Measurements from ENCODE around the gene TTC34. TPM values are rescaled to one million over a fixed set of nuclear protein-coding genes. Genes with fewer than 3 reads are reported as not detected.

Gene TTC34
- total RNA-seq, 1 experiment from 2014 or later, result 0.61 TPM

DNA sequence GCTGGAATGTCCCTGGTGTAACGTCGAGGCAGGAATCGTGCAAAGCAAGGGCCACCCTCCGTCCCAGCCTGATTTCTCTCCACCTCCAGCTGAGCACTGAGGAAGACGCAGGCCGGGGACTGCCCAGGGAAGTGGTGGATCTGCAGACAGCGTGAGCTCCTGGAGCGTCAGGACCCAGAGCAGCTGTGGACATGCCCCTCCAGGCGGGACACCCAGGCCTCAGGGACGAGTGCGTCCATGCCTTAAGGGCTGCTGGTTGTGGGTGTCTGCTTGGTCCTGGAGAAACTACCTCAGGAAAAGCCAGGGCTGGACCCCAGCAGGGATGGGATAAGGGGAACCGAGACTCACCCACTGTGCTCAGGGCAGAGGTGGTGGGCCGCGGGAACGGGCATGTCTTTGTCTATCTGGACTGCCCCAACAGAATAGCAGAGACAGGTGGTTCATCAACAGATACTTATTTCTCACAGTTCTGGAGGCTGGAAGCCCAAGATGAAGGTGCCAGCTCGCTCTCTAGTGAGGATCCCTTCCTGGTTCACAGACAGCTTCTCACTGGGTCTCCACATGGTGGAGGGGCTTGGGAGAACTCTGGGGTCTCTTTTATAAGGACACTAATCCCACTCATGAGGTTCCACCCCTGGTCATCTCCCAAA, 162.9 kb downstream of the TTC34 start (continued):
- TF ChIP-seq, protein P1, sequence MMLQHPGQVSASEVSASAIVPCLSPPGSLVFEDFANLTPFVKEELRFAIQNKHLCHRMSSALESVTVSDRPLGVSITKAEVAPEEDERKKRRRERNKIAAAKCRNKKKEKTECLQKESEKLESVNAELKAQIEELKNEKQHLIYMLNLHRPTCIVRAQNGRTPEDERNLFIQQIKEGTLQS (CRISPR knock-in tag; conservative IDR thresholded peaks at IDR 0.05), result no peak
- TF ChIP-seq ZNF396 (CRISPR knock-in tag; IDR thresholded peaks at IDR 0.05; ENCODE audit: borderline replicate concordance) (no peak), EMX1 (CRISPR knock-in tag; IDR thresholded peaks at IDR 0.05) (no peak), HMGA2 (CRISPR knock-in tag; IDR thresholded peaks at IDR 0.05) (no peak), ZNF121 (CRISPR knock-in tag; IDR thresholded peaks at IDR 0.05) (no peak)
- TF ChIP-seq, protein P2, sequence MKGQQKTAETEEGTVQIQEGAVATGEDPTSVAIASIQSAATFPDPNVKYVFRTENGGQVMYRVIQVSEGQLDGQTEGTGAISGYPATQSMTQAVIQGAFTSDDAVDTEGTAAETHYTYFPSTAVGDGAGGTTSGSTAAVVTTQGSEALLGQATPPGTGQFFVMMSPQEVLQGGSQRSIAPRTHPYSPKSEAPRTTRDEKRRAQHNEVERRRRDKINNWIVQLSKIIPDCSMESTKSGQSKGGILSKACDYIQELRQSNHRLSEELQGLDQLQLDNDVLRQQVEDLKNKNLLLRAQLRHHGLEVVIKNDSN (CRISPR knock-in tag; IDR thresholded peaks at IDR 0.05), result no peak
- TF ChIP-seq, protein P3, sequence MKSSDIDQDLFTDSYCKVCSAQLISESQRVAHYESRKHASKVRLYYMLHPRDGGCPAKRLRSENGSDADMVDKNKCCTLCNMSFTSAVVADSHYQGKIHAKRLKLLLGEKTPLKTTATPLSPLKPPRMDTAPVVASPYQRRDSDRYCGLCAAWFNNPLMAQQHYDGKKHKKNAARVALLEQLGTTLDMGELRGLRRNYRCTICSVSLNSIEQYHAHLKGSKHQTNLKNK (CRISPR knock-in tag; IDR thresholded peaks at IDR 0.05), result no peak
- TF ChIP-seq, protein P4, sequence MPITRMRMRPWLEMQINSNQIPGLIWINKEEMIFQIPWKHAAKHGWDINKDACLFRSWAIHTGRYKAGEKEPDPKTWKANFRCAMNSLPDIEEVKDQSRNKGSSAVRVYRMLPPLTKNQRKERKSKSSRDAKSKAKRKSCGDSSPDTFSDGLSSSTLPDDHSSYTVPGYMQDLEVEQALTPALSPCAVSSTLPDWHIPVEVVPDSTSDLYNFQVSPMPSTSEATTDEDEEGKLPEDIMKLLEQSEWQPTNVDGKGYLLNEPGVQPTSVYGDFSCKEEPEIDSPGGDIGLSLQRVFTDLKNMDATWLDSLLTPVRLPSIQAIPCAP (CRISPR knock-in tag; IDR thresholded peaks at IDR 0.05), result no peak

DNA sequence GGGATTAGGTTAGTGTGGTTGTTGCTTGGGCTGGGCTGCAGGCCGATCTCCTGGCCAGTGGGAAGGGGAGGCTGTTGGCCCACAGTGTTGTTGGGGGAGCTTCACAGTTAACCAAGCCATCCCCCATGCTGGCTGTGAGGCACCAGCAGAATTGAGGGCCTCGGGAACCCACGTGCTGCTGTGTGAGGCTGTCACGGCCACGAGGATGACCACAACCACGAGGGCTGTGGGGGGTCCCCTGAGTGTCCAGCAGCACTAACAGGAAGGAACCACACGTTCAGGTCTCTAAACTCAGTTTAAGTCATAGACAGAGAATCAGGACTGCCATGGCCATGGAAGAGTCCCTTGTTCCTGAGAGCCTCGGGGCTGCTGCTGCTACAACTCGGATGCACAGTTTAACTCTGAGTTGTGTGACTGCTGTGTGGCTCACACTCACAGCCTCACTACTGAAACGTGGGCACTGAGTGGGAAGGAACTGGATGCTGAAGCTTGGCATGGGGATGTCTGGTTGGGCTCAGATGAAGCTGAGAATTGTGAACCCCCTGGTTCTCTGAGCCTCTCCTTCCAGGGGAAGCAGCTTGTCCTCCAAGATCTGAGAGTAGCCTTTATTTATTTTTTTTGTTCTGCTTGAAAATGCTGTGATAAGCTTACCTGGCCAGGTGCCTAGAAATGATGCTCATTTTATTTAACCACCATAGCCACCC, 163.9 kb downstream of the TTC34 start:
- ATAC-seq (no peak), DNase-seq (ENCODE audit: low spot score) (no peak)
- ChIA-PET CTCF (no interaction called here), POLR2A (no interaction called here)
- peaks cover 2% of the 10 kb centered on the region; the same call in 1 of the 2 replicates for H3K4me1 Mint-ChIP-seq
- H3K9me3 Mint-ChIP-seq, result peaks cover 18% of the 10 kb centered on the region
- H3K36me3 Mint-ChIP-seq, result peaks cover 12% of the 10 kb centered on the region
- H3K4me3 Mint-ChIP-seq, result no peak overlapping the region
- peaks cover 42% of the 10 kb centered on the region for H3K27me3 Mint-ChIP-seq (ENCODE audit: low read depth)
- TF ChIP-seq CREM (CRISPR knock-in tag; IDR thresholded peaks at IDR 0.05), result no peak
- TF ChIP-seq IRF2 (CRISPR knock-in tag; IDR thresholded peaks at IDR 0.05; ENCODE audit: borderline replicate concordance, low read depth), result no peak
- TF ChIP-seq MYBL2 (CRISPR knock-in tag; IDR thresholded peaks at IDR 0.05), result no peak
- TF ChIP-seq ZNF121 (CRISPR knock-in tag; IDR thresholded peaks at IDR 0.05), result no peak
- TF ChIP-seq KAT7 (CRISPR knock-in tag; IDR thresholded peaks at IDR 0.05; ENCODE audit: borderline replicate concordance), result no peak
- TF ChIP-seq, protein P5, sequence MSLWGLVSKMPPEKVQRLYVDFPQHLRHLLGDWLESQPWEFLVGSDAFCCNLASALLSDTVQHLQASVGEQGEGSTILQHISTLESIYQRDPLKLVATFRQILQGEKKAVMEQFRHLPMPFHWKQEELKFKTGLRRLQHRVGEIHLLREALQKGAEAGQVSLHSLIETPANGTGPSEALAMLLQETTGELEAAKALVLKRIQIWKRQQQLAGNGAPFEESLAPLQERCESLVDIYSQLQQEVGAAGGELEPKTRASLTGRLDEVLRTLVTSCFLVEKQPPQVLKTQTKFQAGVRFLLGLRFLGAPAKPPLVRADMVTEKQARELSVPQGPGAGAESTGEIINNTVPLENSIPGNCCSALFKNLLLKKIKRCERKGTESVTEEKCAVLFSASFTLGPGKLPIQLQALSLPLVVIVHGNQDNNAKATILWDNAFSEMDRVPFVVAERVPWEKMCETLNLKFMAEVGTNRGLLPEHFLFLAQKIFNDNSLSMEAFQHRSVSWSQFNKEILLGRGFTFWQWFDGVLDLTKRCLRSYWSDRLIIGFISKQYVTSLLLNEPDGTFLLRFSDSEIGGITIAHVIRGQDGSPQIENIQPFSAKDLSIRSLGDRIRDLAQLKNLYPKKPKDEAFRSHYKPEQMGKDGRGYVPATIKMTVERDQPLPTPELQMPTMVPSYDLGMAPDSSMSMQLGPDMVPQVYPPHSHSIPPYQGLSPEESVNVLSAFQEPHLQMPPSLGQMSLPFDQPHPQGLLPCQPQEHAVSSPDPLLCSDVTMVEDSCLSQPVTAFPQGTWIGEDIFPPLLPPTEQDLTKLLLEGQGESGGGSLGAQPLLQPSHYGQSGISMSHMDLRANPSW (CRISPR knock-in tag; conservative IDR thresholded peaks at IDR 0.05; ENCODE audit: low read depth), result no peak
- no peak for TF ChIP-seq CREB1 (CRISPR knock-in tag; IDR thresholded peaks at IDR 0.05)
- no peak for TF ChIP-seq NFYB (CRISPR knock-in tag; conservative IDR thresholded peaks at IDR 0.05; ENCODE audit: low read depth)
- TF ChIP-seq ZNF138 (CRISPR knock-in tag; conservative IDR thresholded peaks at IDR 0.05), result no peak
- TF ChIP-seq MXD4 (CRISPR knock-in tag; IDR thresholded peaks at IDR 0.05; ENCODE audit: borderline replicate concordance), result no peak
- TF ChIP-seq SMAD4 (CRISPR knock-in tag; IDR thresholded peaks at IDR 0.05), result no peak
- TF ChIP-seq, protein P6, sequence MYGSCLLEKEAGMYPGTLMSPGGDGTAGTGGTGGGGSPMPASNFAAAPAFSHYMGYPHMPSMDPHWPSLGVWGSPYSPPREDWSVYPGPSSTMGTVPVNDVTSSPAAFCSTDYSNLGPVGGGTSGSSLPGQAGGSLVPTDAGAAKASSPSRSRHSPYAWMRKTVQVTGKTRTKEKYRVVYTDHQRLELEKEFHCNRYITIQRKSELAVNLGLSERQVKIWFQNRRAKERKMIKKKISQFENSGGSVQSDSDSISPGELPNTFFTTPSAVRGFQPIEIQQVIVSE (CRISPR knock-in tag; IDR thresholded peaks at IDR 0.05; ENCODE audit: borderline replicate concordance), result no peak
- H3K27ac Mint-ChIP-seq, result no peak overlapping the region
